Nephron (organoid): Measurements from ENCODE around the gene MARVELD1.

Experiments
- H3K27ac Mint-ChIP-seq, 3 experiments: 2 replicates each; pipeline ENCODE4 v1.8.0; 2020; ENCODE audit warnings: mixed read lengths in 3 of 3, mild to moderate bottlenecking in 2 of 3, moderate library complexity in 1 of 3
- H3K27me3 Mint-ChIP-seq: 2 replicates; pipeline ENCODE4 v1.8.0; 2021; ENCODE audit warnings: low read depth, mild to moderate bottlenecking, moderate library complexity, mixed read lengths
- H3K36me3 Mint-ChIP-seq: 2 replicates; pipeline ENCODE4 v1.8.0; 2020; ENCODE audit warnings: low read depth, mixed read lengths
- H3K4me1 Mint-ChIP-seq: 2 replicates; pipeline ENCODE4 v1.8.0; 2020; ENCODE audit warnings: mixed read lengths
- H3K4me3 Mint-ChIP-seq, 3 experiments: 2 replicates each; pipeline ENCODE4 v1.8.0; 2020; ENCODE audit warnings: mild to moderate bottlenecking in 3 of 3, mixed read lengths in 3 of 3, moderate library complexity in 2 of 3
- H3K9me3 Mint-ChIP-seq: 2 replicates; pipeline ENCODE4 v1.8.0; 2020; ENCODE audit warnings: mixed read lengths
- CTCF ChIP-seq, 3 experiments: fragments of 200-600 bp; sonication (generic); IDR thresholded peaks; one replicate each; pipeline ENCODE4 v1.5.0; 2021; ENCODE audit warnings: antibody characterized with exemption in 3 of 3; ENCODE audit not compliant: unreplicated experiment in 3 of 3

MARVELD1 gene

GRCh38 chr10:97731346-97732051 is 18.0 kb downstream of the MARVELD1 start:
- H3K9me3 Mint-ChIP-seq = no peaks in the 10 kb centered on the region
- peak; percentile 84 to 91 (median 85) for TF ChIP-seq CTCF (IDR thresholded peaks at IDR 0.05; ENCODE audit: unreplicated experiment in 3 of 3)

GRCh38 chr10:97732052-97732359 is 18.5 kb downstream of the MARVELD1 start:
- no peaks in the 10 kb centered on the region for H3K9me3 Mint-ChIP-seq
- peaks cover 17% of the 10 kb centered on the region for H3K27me3 Mint-ChIP-seq
- peaks cover 5% of the 10 kb centered on the region for H3K4me1 Mint-ChIP-seq
- H3K36me3 Mint-ChIP-seq = no peaks in the 10 kb centered on the region
- peak overlapping the region in 1 of 3 experiments; percentile 6 for H3K27ac Mint-ChIP-seq
- TF ChIP-seq CTCF (IDR thresholded peaks at IDR 0.05; ENCODE audit: unreplicated experiment in 3 of 3) = no peak
- no peak overlapping the region for H3K4me3 Mint-ChIP-seq

More at GRCh38 chr10:97731346-97732051, 18.0 kb downstream of the MARVELD1 start:
- H3K27ac Mint-ChIP-seq = peak overlapping the region in 1 of 3 experiments; percentile 6
- H3K4me1 Mint-ChIP-seq = no peaks in the 10 kb centered on the region
- H3K36me3 Mint-ChIP-seq = no peaks in the 10 kb centered on the region
- H3K27me3 Mint-ChIP-seq = peaks cover 11% of the 10 kb centered on the region
- H3K4me3 Mint-ChIP-seq = no peak overlapping the region

- Mint-ChIP-seq H3K4me3 (no peak overlapping the region), H3K36me3 (peaks cover 6% of the 10 kb centered on the region), H3K4me1 (peaks cover 15% of the 10 kb centered on the region), H3K27me3 (peaks cover 17% of the 10 kb centered on the region), H3K9me3 (no peaks in the 10 kb centered on the region), H3K27ac (no peak overlapping the region)
- no peak for TF ChIP-seq CTCF (IDR thresholded peaks at IDR 0.05; ENCODE audit: unreplicated experiment in 3 of 3)
Observed at GRCh38 chr10:97733256-97733655, 19.7 kb downstream of the MARVELD1 start.

GRCh38 chr10:97734021-97734420 is 20.5 kb downstream of the MARVELD1 start:
- Mint-ChIP-seq H3K4me3 (peak overlapping the region in 2 of 3 experiments; percentile 0 to 1), H3K27me3 (peaks cover 17% of the 10 kb centered on the region), H3K4me1 (peaks cover 17% of the 10 kb centered on the region), H3K36me3 (peaks cover 6% of the 10 kb centered on the region), H3K9me3 (no peaks in the 10 kb centered on the region), H3K27ac (no peak overlapping the region)
- TF ChIP-seq CTCF (IDR thresholded peaks at IDR 0.05; ENCODE audit: unreplicated experiment in 3 of 3) = no peak

GRCh38 chr10:97736403-97736901 is 22.9 kb downstream of the MARVELD1 start:
- Mint-ChIP-seq H3K4me1 (peaks cover 21% of the 10 kb centered on the region), H3K27ac (peak overlapping the region; percentile 77 to 95 (median 79)), H3K4me3 (peak overlapping the region; percentile 95 to 98 (median 95)), H3K36me3 (peaks cover 13% of the 10 kb centered on the region), H3K9me3 (no peaks in the 10 kb centered on the region), H3K27me3 (peaks cover 17% of the 10 kb centered on the region)
- TF ChIP-seq CTCF (IDR thresholded peaks at IDR 0.05; ENCODE audit: unreplicated experiment in 3 of 3) = no peak
